ENCODE results near the gene TROAP. TPM values are rescaled to one million over a fixed set of nuclear protein-coding genes. Genes with fewer than 3 reads are reported as not detected.
"Not testable (repeated sequence)": the region's sequence is repeated elsewhere in the genome, so short reads cannot be mapped to it uniquely, and the experiment has no call there.

The TROAP gene
- total and polyA plus RNA-seq, 2 experiments from 2014 or later = 46.4 to 47.5 TPM

DNA sequence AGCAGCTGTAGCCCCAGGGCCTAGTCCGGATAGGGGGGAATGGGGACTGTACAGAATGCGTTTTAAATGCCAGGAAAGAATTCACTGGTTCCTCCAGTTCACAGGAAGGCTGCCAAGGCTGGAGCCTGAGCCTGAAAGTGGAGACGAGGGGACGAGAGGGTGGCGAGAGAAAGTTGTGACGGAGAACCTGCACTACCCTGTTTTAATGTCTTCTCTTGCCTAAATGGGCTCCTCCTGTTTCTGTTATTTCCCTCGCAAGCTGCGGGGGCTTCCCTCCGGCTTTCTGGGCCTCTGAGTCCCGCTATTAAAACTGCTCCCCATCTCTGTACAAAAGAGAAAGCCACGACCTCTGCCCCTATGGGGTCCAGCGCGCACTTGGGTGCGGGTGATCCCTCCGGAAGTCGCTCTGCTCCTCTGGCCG, 9.4 kb downstream of the TROAP start:
- Histone ChIP-seq H3K9me2 (ENCODE audit: insufficient read depth) (no peaks in the 10 kb centered on the region), H3K4me1 (ENCODE audit: insufficient read depth) (peaks cover 9% of the 10 kb centered on the region), H2AFZ (no peak overlapping the region), H4K20me1 (replicated peaks; ENCODE audit: insufficient read depth) (peaks cover 8% of the 10 kb centered on the region), H3F3A (replicated peaks; ENCODE audit: low read depth) (peaks cover 22% of the 10 kb centered on the region), H3K4me3 (peak overlapping the region; percentile 56), H3K4me2 (peak overlapping the region; percentile 87), H3K79me2 (replicated peaks; ENCODE audit: insufficient read depth) (no peaks in the 10 kb centered on the region), H3K27ac (ENCODE audit: low read depth) (no peak overlapping the region), H3K36me3 (ENCODE audit: insufficient read depth) (0 out of 2 replicates have a peak, but pooled peaks cover 5% of the 10 kb centered on the region), H3K27me3 (ENCODE audit: insufficient read depth) (peaks cover 65% of the 10 kb centered on the region)
- DNase-seq (ENCODE audit: low spot score) (peak; percentile 43), ATAC-seq (peak; percentile 9)
- H3K4me1 Mint-ChIP-seq = peaks cover 30% of the 10 kb centered on the region
- H3K9me3 Mint-ChIP-seq = peaks cover 5% of the 10 kb centered on the region; the same call in 2 of the 3 replicates
- TF ChIP-seq JUNB (IDR thresholded peaks at IDR 0.05; ENCODE audit: unreplicated experiment) (no peak), STAT1 (IDR thresholded peaks at IDR 0.05; ENCODE audit: unreplicated experiment) (no peak), EZH2 (IDR thresholded peaks at IDR 0.05; ENCODE audit: low read depth, unreplicated experiment) (peak; percentile 63)
- peaks cover 67% of the 10 kb centered on the region for H3K27me3 Mint-ChIP-seq (ENCODE audit: insufficient read depth, low read depth, poor library complexity)
- peaks cover 29% of the 10 kb centered on the region for H3K36me3 Mint-ChIP-seq (ENCODE audit: low read depth)
- H3K4me3 Mint-ChIP-seq = peak overlapping the region; percentile 78
- H3K27ac Mint-ChIP-seq = no peak overlapping the region

DNA sequence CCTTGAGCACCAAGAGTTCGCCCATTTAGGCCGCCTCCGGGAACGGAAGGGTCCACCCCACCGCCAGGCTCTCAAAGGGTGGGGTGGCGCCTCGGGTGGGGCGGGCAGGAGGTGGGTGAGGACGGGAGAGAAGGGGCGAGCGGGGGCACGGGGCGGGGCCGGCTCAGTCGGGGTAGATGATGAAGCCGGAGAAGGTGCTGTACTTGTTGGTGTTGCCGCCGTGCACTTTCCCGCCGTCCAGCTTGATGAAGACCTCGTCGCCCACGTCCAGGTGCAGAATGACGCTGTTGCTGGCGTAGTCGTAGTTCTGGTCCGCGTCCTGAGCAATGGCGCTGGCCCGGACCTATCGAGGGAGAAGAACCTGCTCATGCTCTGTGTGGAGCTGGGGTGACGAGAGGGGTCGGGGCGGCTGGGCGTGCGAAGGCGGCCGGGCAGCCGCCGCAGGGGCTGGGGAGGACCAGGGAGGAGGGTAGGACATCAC, 9.9 kb downstream of the TROAP start:
- H3K4me3 Mint-ChIP-seq = peak overlapping the region; percentile 78
- Histone ChIP-seq H3K27me3 (ENCODE audit: insufficient read depth) (peaks cover 70% of the 10 kb centered on the region), H3K36me3 (ENCODE audit: insufficient read depth) (0 out of 2 replicates have a peak, but pooled peaks cover under 1% of the 10 kb centered on the region), H3K27ac (ENCODE audit: low read depth) (no peak overlapping the region), H3K4me2 (peak overlapping the region; percentile 87), H3K4me1 (ENCODE audit: insufficient read depth) (peaks cover 14% of the 10 kb centered on the region), H3K4me3 (peak overlapping the region; percentile 56), H3K9me2 (ENCODE audit: insufficient read depth) (no peaks in the 10 kb centered on the region), H4K20me1 (replicated peaks; ENCODE audit: insufficient read depth) (peaks cover 12% of the 10 kb centered on the region), H3F3A (replicated peaks; ENCODE audit: low read depth) (peaks cover 23% of the 10 kb centered on the region), H3K79me2 (replicated peaks; ENCODE audit: insufficient read depth) (no peaks in the 10 kb centered on the region), H2AFZ (peak overlapping the region; percentile 84; the same call in 1 of the 2 replicates)
- peak; percentile 49 for DNase-seq (ENCODE audit: low spot score)
- H3K36me3 Mint-ChIP-seq (ENCODE audit: low read depth) = peaks cover 24% of the 10 kb centered on the region
- TF ChIP-seq ZNF331 (CRISPR knock-in tag; IDR thresholded peaks at IDR 0.05; ENCODE audit: low read depth) (no peak), EZH2phosphoT487 (IDR thresholded peaks at IDR 0.05; ENCODE audit: unreplicated experiment) (peak; percentile 66)
- H3K27ac Mint-ChIP-seq = no peak overlapping the region
- ATAC-seq = peak; percentile 3
- peaks cover 35% of the 10 kb centered on the region for H3K4me1 Mint-ChIP-seq
- peaks cover 72% of the 10 kb centered on the region for H3K27me3 Mint-ChIP-seq (ENCODE audit: insufficient read depth, low read depth, poor library complexity)
- H3K9me3 Mint-ChIP-seq = peaks cover 5% of the 10 kb centered on the region; the same call in 2 of the 3 replicates

- peaks cover 78% of the 10 kb centered on the region for H3K27me3 ChIP-seq (ENCODE audit: insufficient read depth)
- H3K27ac ChIP-seq (ENCODE audit: low read depth); DNase-seq (ENCODE audit: low spot score); H3K4me3 Mint-ChIP-seq; H3K79me2 ChIP-seq (replicated peaks; ENCODE audit: insufficient read depth); H3K9me2 ChIP-seq (ENCODE audit: insufficient read depth); H3K36me3 ChIP-seq (ENCODE audit: insufficient read depth); H2AFZ ChIP-seq; H3K4me2 ChIP-seq; H3K27ac Mint-ChIP-seq; H3K9me3 Mint-ChIP-seq; ATAC-seq; H3K4me3 ChIP-seq: not testable (repeated sequence)
- H4K20me1 ChIP-seq (replicated peaks; ENCODE audit: insufficient read depth) = peaks cover 14% of the 10 kb centered on the region
- H3K4me1 Mint-ChIP-seq = peaks cover 43% of the 10 kb centered on the region
- peak; percentile 44 for TF ChIP-seq EZH2 (IDR thresholded peaks at IDR 0.05; ENCODE audit: low read depth, unreplicated experiment)
- H3K36me3 Mint-ChIP-seq (ENCODE audit: low read depth) = peaks cover 22% of the 10 kb centered on the region
- peaks cover 23% of the 10 kb centered on the region for H3K4me1 ChIP-seq (ENCODE audit: insufficient read depth)
- H3F3A ChIP-seq (replicated peaks; ENCODE audit: low read depth) = peaks cover 31% of the 10 kb centered on the region
- peaks cover 80% of the 10 kb centered on the region for H3K27me3 Mint-ChIP-seq (ENCODE audit: insufficient read depth, low read depth, poor library complexity)
These were observed 10.7 kb downstream of the TROAP start for GRCh38 chr12:49333778-49334177.
